ENCODE results near the gene MYO1B. TPM values are rescaled to one million over a fixed set of nuclear protein-coding genes. Genes with fewer than 3 reads are reported as not detected.

MYO1B gene
- total and polyA plus RNA-seq, 2 of the 4 experiments (the other 2 are of a cell fraction) = 57.2 to 116 TPM

GRCh38 chr2:191212119-191212518 is 33.1 kb upstream of the MYO1B start:
- Histone ChIP-seq H4K91ac (ENCODE audit: insufficient read depth, low read depth, low read length) (no peak overlapping the region), H2BK15ac (ENCODE audit: low read depth, low read length) (no peak overlapping the region), H2BK20ac (ENCODE audit: low read depth, low read length) (no peak overlapping the region), H2BK120ac (ENCODE audit: low read depth, low read length) (no peak overlapping the region), H3K4me3 (ENCODE audit: insufficient read depth, low read depth, low read length) (no peak overlapping the region), H3K27me3 (ENCODE audit: control insufficient read depth, insufficient read depth, low read length) (no peaks in the 10 kb centered on the region), H3K23ac (ENCODE audit: low read depth, low read length) (no peak overlapping the region), H4K20me1 (ENCODE audit: insufficient read depth, low read length) (no peaks in the 10 kb centered on the region), H2BK5ac (ENCODE audit: low read depth, low read length, poor library complexity, severe bottlenecking) (no peak overlapping the region), H3K14ac (replicated peaks; ENCODE audit: low read depth, low read length) (no peak overlapping the region), H2AK9ac (replicated peaks; ENCODE audit: low read depth, low read length, poor library complexity) (no peak overlapping the region), H3K4me2 (ENCODE audit: low read depth, low read length) (no peak overlapping the region), H3K9me1 (ENCODE audit: insufficient read depth, low read length) (no peaks in the 10 kb centered on the region; the same call in 1 of the 2 replicates), H4K8ac (ENCODE audit: low read depth in 2 of 2, low read length in 2 of 2) (no peak overlapping the region), H3K56ac (ENCODE audit: extremely low read depth, insufficient read depth, low read length) (no peak overlapping the region), H3K27ac (ENCODE audit: insufficient read depth, low read length) (no peak overlapping the region), H3K4ac (ENCODE audit: low read depth, low read length) (no peak overlapping the region), H3K18ac (ENCODE audit: low read depth, low read length) (no peak overlapping the region), H2AFZ (replicated peaks; ENCODE audit: low read length, poor library complexity) (no peak overlapping the region), H3K9me3 (ENCODE audit: control insufficient read depth, insufficient read depth, low read length) (peaks cover 3% of the 10 kb centered on the region; the same call in 1 of the 2 replicates), H3K9ac (ENCODE audit: low read depth, low read length) (no peak overlapping the region), H4K5ac (ENCODE audit: low read depth, low read length) (no peak overlapping the region), H3K79me1 (ENCODE audit: low read depth in 1 of 2, low read length in 2 of 2) (no peaks in the 10 kb centered on the region), H3K36me3 (ENCODE audit: control insufficient read depth, insufficient read depth, low read length) (no peaks in the 10 kb centered on the region), H3K4me1 (ENCODE audit: control insufficient read depth, insufficient read depth, low read length) (peaks cover 3% of the 10 kb centered on the region; the same call in 1 of the 2 replicates), H2AK5ac (ENCODE audit: low read depth, low read length) (no peak overlapping the region)
- TF ChIP-seq RCOR1 (IDR thresholded peaks at IDR 0.05; ENCODE audit: insufficient replicate concordance, low read length) (no peak), CHD1 (IDR thresholded peaks at IDR 0.05; ENCODE audit: low read depth, low read length) (no peak), BHLHE40 (IDR thresholded peaks at IDR 0.05; ENCODE audit: low read depth, low read length) (no peak), MAFK (IDR thresholded peaks at IDR 0.05; ENCODE audit: low read depth, low read length) (no peak), POLR2A (IDR thresholded peaks at IDR 0.05; ENCODE audit: low read depth, low read length) (no peak), FOS (IDR thresholded peaks at IDR 0.05; ENCODE audit: low read depth, low read length) (no peak), RFX5 (IDR thresholded peaks at IDR 0.05; ENCODE audit: low read depth, low read length) (no peak), CEBPB (IDR thresholded peaks at IDR 0.05; ENCODE audit: low read depth, low read length) (no peak), MXI1 (IDR thresholded peaks at IDR 0.05; ENCODE audit: borderline replicate concordance, low read depth, low read length) (no peak)
- TF ChIP-seq, protein P1, sequence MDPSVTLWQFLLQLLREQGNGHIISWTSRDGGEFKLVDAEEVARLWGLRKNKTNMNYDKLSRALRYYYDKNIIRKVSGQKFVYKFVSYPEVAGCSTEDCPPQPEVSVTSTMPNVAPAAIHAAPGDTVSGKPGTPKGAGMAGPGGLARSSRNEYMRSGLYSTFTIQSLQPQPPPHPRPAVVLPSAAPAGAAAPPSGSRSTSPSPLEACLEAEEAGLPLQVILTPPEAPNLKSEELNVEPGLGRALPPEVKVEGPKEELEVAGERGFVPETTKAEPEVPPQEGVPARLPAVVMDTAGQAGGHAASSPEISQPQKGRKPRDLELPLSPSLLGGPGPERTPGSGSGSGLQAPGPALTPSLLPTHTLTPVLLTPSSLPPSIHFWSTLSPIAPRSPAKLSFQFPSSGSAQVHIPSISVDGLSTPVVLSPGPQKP (IDR thresholded peaks at IDR 0.05; ENCODE audit: borderline replicate concordance, low read depth, low read length) = no peak
- TF ChIP-seq, protein P2, sequence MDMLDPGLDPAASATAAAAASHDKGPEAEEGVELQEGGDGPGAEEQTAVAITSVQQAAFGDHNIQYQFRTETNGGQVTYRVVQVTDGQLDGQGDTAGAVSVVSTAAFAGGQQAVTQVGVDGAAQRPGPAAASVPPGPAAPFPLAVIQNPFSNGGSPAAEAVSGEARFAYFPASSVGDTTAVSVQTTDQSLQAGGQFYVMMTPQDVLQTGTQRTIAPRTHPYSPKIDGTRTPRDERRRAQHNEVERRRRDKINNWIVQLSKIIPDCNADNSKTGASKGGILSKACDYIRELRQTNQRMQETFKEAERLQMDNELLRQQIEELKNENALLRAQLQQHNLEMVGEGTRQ (IDR thresholded peaks at IDR 0.05; ENCODE audit: low read depth, low read length) = no peak
- TF ChIP-seq, protein P3, sequence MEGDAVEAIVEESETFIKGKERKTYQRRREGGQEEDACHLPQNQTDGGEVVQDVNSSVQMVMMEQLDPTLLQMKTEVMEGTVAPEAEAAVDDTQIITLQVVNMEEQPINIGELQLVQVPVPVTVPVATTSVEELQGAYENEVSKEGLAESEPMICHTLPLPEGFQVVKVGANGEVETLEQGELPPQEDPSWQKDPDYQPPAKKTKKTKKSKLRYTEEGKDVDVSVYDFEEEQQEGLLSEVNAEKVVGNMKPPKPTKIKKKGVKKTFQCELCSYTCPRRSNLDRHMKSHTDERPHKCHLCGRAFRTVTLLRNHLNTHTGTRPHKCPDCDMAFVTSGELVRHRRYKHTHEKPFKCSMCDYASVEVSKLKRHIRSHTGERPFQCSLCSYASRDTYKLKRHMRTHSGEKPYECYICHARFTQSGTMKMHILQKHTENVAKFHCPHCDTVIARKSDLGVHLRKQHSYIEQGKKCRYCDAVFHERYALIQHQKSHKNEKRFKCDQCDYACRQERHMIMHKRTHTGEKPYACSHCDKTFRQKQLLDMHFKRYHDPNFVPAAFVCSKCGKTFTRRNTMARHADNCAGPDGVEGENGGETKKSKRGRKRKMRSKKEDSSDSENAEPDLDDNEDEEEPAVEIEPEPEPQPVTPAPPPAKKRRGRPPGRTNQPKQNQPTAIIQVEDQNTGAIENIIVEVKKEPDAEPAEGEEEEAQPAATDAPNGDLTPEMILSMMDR (conservative IDR thresholded peaks at IDR 0.05; ENCODE audit: low read depth, low read length) = no peak
- POLR2A ChIA-PET (ENCODE audit: unreplicated experiment) = no interaction called here
- CTCF ChIA-PET = no interaction called here
- dilution Hi-C loops (cut with HindIII; ENCODE audit: low sequenced_read_pairs, unreplicated experiment) = no loop called here
- no peak for ATAC-seq (ENCODE audit: low read depth)
- intact Hi-C loops (cut with micrococcal nuclease) = no loop called here
- DNase-seq = no peak
- no TSS peak for BruUV-seq (replicated peaks)
- in situ Hi-C loops (cut with MboI; ENCODE audit: low sequenced_read_pairs) = no loop called here

All from IMR-90 (cell line).